GM12878 (cell line): Measurements from ENCODE around the gene BAIAP2L1. TPM values are rescaled to one million over a fixed set of nuclear protein-coding genes. Genes with fewer than 3 reads are reported as not detected.

Source experiments
- ATAC-seq: fragments of 200-7000 bp; cut with Tn5 transposase; 3 replicates; pipeline ENCODE4 v1.9.1; 2020; ENCODE audit warnings: mild to moderate bottlenecking, moderate library complexity
- BruUV-seq: library from RNA; stranded (reverse); fragments of 400-500 nt; replicated peaks from 2 replicates; lab custom pipeline; 2021; lab: Mats Ljungman, UMichigan
- CTCF ChIA-PET: fragments of 300-600 bp; sonication (Branson Sonifier 250); formaldehyde crosslinking; extraction: SDS; loops from one replicate; lab custom pipeline; 2021; ENCODE audit warnings: inconsistent platforms; lab: Yijun Ruan, JAX
- POLR2A ChIA-PET: fragments of 350-600 bp; formaldehyde crosslinking; extraction: SDS; loops from one replicate; lab custom pipeline; 2021; ENCODE audit warnings: inconsistent platforms; lab: Charles Lee
- RAD21 ChIA-PET: fragments of 300-600 bp; sonication (Branson Sonifier 250); formaldehyde crosslinking; loops from one replicate; lab custom pipeline; 2023; ENCODE audit warnings: antibody characterized with exemption; ENCODE audit not compliant: unreplicated experiment; lab: Charles Lee
- SMC1A ChIA-PET: fragments of 300-600 bp; sonication (Branson Sonifier 250); formaldehyde crosslinking; loops from one replicate; lab custom pipeline; 2023; ENCODE audit not compliant: unreplicated experiment, uncharacterized antibody; lab: Charles Lee
- DNase-seq: peaks from one replicate; pipeline ENCODE4 v3.0.0-alpha.2; 2011; ENCODE audit warnings: low read depth, low spot score
- FAIRE-seq: peaks from 3 replicates; lab custom pipeline; 2011; peaks lifted over from hg19 to GRCh38; lab: Jason Lieb, UNC
- H2AFZ ChIP-seq: 2 replicates; pipeline ENCODE4 v1.6.0; 2011; ENCODE audit warnings: low read depth, low read length, control low read depth; ENCODE audit not compliant: control insufficient read depth
- H3K27ac ChIP-seq: 2 replicates; pipeline ENCODE4 v1.5.1; 2011; ENCODE audit warnings: control low read depth; ENCODE audit not compliant: control insufficient read depth, insufficient read depth
- H3K27me3 ChIP-seq, 2 experiments: replicated peaks in 1 of 2; 2 replicates each; pipeline versions ENCODE4 v1.6.0 to v1.6.1; 2011; ENCODE audit warnings: low read length in 1 of 2; ENCODE audit not compliant: control insufficient read depth in 2 of 2, insufficient read depth in 2 of 2
- H3K36me3 ChIP-seq, 2 experiments: 2 replicates each; pipeline ENCODE4 v1.5.1; 2011; ENCODE audit warnings: low read length in 1 of 2; ENCODE audit not compliant: control insufficient read depth in 2 of 2, insufficient read depth in 2 of 2
- H3K4me1 ChIP-seq: 2 replicates; pipeline ENCODE4 v1.6.1; 2011; ENCODE audit warnings: mild to moderate bottlenecking, low read length, moderate library complexity, mixed read lengths; ENCODE audit not compliant: control insufficient read depth, insufficient read depth
- H3K4me2 ChIP-seq: 2 replicates; pipeline ENCODE4 v1.6.0; 2011; ENCODE audit warnings: control low read depth; ENCODE audit not compliant: control insufficient read depth, insufficient read depth
- H3K4me3 ChIP-seq: fragments of 200-600 bp; sonication (generic); 2 replicates; pipeline ENCODE4 v1.5.1; 2016
- H3K79me2 ChIP-seq: 2 replicates; pipeline ENCODE4 v1.6.0; 2011; ENCODE audit warnings: low read length; ENCODE audit not compliant: control insufficient read depth, insufficient read depth
- H3K9ac ChIP-seq: 2 replicates; pipeline ENCODE4 v1.8.0; 2011; ENCODE audit warnings: low read length, control low read depth, mixed read lengths; ENCODE audit not compliant: control insufficient read depth, insufficient read depth
- H3K9me3 ChIP-seq: replicated peaks from 3 replicates; pipeline ENCODE4 v1.5.1; 2011; ENCODE audit warnings: mild to moderate bottlenecking, low read length; ENCODE audit not compliant: control insufficient read depth, insufficient read depth
- H4K20me1 ChIP-seq: 2 replicates; pipeline ENCODE4 v1.6.0; 2011; ENCODE audit not compliant: control insufficient read depth, insufficient read depth
- BCL11A ChIP-seq: IDR thresholded peaks from 2 replicates; pipeline ENCODE4 v1.6.1; 2011; ENCODE audit warnings: low read depth, low read length
- CBFB ChIP-seq: IDR thresholded peaks from 2 replicates; pipeline ENCODE4 v1.6.1; 2016; ENCODE audit warnings: antibody characterized with exemption, low read depth
- CBX5 ChIP-seq: sonication (generic); IDR thresholded peaks from 2 replicates; pipeline ENCODE4 v1.6.1; 2016; ENCODE audit warnings: low read depth, moderate library complexity, mild to moderate bottlenecking, inconsistent platforms
- ETV6 ChIP-seq, 2 experiments: fragments of 450-650 bp in 1 of 2; IDR thresholded peaks in 1 of 2; conservative IDR thresholded peaks in 1 of 2; 2 replicates each; pipeline ENCODE4 v1.6.1; 2014; ENCODE audit warnings: antibody characterized with exemption in 1 of 2, borderline replicate concordance in 1 of 2, low read depth in 1 of 2, mild to moderate bottlenecking in 1 of 2, moderate library complexity in 1 of 2
- FOXM1 ChIP-seq: IDR thresholded peaks from 2 replicates; pipeline ENCODE4 v1.6.1; 2012; ENCODE audit warnings: low read depth, mild to moderate bottlenecking, inconsistent platforms, low read length, moderate library complexity
- JUNB ChIP-seq: IDR thresholded peaks from 2 replicates; pipeline ENCODE4 v1.6.1; 2016; ENCODE audit warnings: antibody characterized with exemption, mild to moderate bottlenecking
- MEF2A ChIP-seq: IDR thresholded peaks from 2 replicates; pipeline ENCODE4 v1.6.1; 2011; ENCODE audit warnings: low read depth, mild to moderate bottlenecking, low read length, moderate library complexity; ENCODE audit not compliant: insufficient read depth
- NFIC ChIP-seq: IDR thresholded peaks from 2 replicates; pipeline ENCODE4 v1.6.1; 2012; ENCODE audit warnings: low read depth, mild to moderate bottlenecking, inconsistent platforms, low read length, moderate library complexity
- PAX5 ChIP-seq: IDR thresholded peaks from 2 replicates; pipeline ENCODE4 v1.6.1; 2011; ENCODE audit warnings: low read depth, low read length, borderline replicate concordance
- POU2F2 ChIP-seq: IDR thresholded peaks from 3 replicates; pipeline ENCODE4 v1.6.1; 2011; ENCODE audit warnings: low read depth, mild to moderate bottlenecking, low read length, borderline replicate concordance
- RAD21 ChIP-seq: IDR thresholded peaks from 2 replicates; pipeline ENCODE4 v1.6.1; 2011; ENCODE audit warnings: mild to moderate bottlenecking, low read depth, low read length, moderate library complexity; ENCODE audit not compliant: insufficient read depth
- RUNX3 ChIP-seq: IDR thresholded peaks from 2 replicates; pipeline ENCODE4 v1.6.1; 2012; ENCODE audit warnings: low read length, inconsistent platforms
- SMC3 ChIP-seq: IDR thresholded peaks from 2 replicates; pipeline ENCODE4 v1.6.1; 2011; ENCODE audit warnings: low read length, improper control_type of control experiment, borderline replicate concordance
- SPI1 ChIP-seq: IDR thresholded peaks from 2 replicates; pipeline ENCODE4 v1.6.1; 2011; ENCODE audit warnings: low read depth, mild to moderate bottlenecking, low read length, moderate library complexity, borderline replicate concordance; ENCODE audit not compliant: insufficient read depth
- SRF ChIP-seq, 2 experiments: IDR thresholded peaks; 2 replicates each; pipeline ENCODE4 v1.6.1; 2011; ENCODE audit warnings: low read depth in 2 of 2, low read length in 2 of 2, mild to moderate bottlenecking in 1 of 2, moderate library complexity in 1 of 2
- TCF12 ChIP-seq: IDR thresholded peaks from 2 replicates; pipeline ENCODE4 v1.6.1; 2011; ENCODE audit warnings: low read depth, mild to moderate bottlenecking, low read length
- ZNF217 ChIP-seq: fragments of 450-650 bp; IDR thresholded peaks from 2 replicates; pipeline ENCODE4 v1.6.1; 2017; ENCODE audit warnings: antibody characterized with exemption, mild to moderate bottlenecking
- ZNF274 ChIP-seq: IDR thresholded peaks from one replicate; pipeline ENCODE4 v1.8.0; 2011; ENCODE audit not compliant: insufficient read length, insufficient read depth
- WGBS: methylation state at CpG from one replicate; pipeline ENCODE4 v1.1.6; 2016; ENCODE audit warnings: low lambda C conversion rate; ENCODE audit not compliant: insufficient replicate concordance, insufficient coverage; ENCODE audit errors: missing lambda C conversion rate; 5-methylcytosine and 5-hydroxymethylcytosine counted together
- in situ Hi-C: fragments of 300-500 bp; cut with MboI; formaldehyde crosslinking; loops from 9 replicates; pipeline ENCODE4 v1.14.3; 2018; ENCODE audit warnings: mixed read lengths
- intact Hi-C: fragments of 100-400 bp; cut with micrococcal nuclease; formaldehyde crosslinking; loops from one replicate; pipeline ENCODE4 v1.14.2; 2022; ENCODE audit not compliant: unreplicated experiment
- polyA plus RNA-seq, 11 experiments: library from polyadenylated mRNA; depleted of rRNA in 4 of 11; unstranded in 6 of 11; stranded (reverse) in 5 of 11; fragments of >200 nt; fragmentation: Nextera tagmentation in 4 of 11; fragmentation: Illumina TruSeq in 1 of 11; extraction: Ambion mirVana in 4 of 11; extraction: Trizol in 1 of 11; gene quantifications; 1 replicate in 1 of 11; 2 replicates in 10 of 11; pipeline versions ENCODE4 v1.2.1 to v1.2.3, GENCODE V29; 2011 to 2016; ENCODE audit warnings: inconsistent platforms in 2 of 11, missing spikeins in 2 of 11, low read depth in 1 of 11
- total RNA-seq, 4 experiments: library from RNA; depleted of rRNA in 3 of 4; stranded (reverse); fragments of >200 nt in 3 of 4; fragmentation: Illumina TruSeq in 1 of 4; extraction: Trizol in 1 of 4; gene quantifications; 2 replicates each; pipeline versions ENCODE4 v1.2.1 to v1.2.3, GENCODE V29; 2013 to 2021
- TF ChIP-seq, protein P1 (sequence below): IDR thresholded peaks from 2 replicates; pipeline ENCODE4 v1.6.1; 2012; ENCODE audit warnings: low read length, inconsistent platforms

BAIAP2L1 gene
- total and polyA plus RNA-seq, 10 of the 15 experiments (the other 5 are each of a cell fraction or from before 2014, with no cell fraction given) = 8.9 to 60.2 (median 35.7) TPM

DNA sequence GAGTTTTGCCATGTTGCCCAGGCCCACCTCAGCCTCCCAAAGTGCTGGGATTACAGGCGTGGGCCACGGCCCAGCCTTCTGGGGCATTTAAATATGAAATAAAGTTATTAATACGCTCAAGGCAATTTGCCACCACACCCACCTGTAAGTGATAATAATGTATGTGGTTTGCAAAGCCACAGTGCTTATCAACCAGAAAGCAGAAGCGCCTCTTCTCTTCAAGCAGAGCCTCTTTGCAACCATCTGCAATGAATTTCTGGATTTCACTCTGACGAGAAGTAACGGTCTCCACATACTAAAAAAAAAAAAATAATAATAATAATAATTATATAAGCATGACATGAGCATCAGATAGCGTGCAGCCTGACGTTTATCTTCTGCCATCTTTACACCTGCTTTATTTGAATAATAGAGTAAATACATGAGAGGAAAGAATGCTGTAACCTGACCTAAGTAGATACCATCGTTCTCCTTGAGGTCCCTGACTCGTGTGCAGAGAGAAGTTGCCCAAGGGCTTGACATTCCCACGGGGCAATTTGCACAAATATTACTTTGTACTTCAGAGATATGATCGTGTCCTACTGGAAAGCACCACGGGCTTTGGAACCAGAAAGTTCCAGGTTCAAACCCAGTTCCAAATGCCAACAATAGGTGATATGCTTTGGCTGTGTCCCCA lies 85.4 kb downstream of the BAIAP2L1 start:
- ATAC-seq (peak; percentile 77), DNase-seq (peak; percentile 13), FAIRE-seq (peak; percentile 31)
- peak; percentile 59 for TF ChIP-seq JUNB
- TF ChIP-seq POU2F2 = peak; percentile 46; the same call in 1 of the 3 replicates
- TF ChIP-seq RUNX3 = peak; percentile 96
- TF ChIP-seq SPI1 = peak; percentile 85
- peak; percentile 78 for TF ChIP-seq CBFB
- TF ChIP-seq RAD21 = 0 out of 2 replicates have a peak, but pooled peaks have one; percentile 6
- 0 out of 2 replicates have a peak, but pooled peaks have one; percentile 44 for TF ChIP-seq TCF12
- no peak for TF ChIP-seq SMC3
- peak; percentile 78 for TF ChIP-seq NFIC
- TF ChIP-seq BCL11A = peak; percentile 58; the same call in 1 of the 2 replicates
- TF ChIP-seq, protein P1, sequence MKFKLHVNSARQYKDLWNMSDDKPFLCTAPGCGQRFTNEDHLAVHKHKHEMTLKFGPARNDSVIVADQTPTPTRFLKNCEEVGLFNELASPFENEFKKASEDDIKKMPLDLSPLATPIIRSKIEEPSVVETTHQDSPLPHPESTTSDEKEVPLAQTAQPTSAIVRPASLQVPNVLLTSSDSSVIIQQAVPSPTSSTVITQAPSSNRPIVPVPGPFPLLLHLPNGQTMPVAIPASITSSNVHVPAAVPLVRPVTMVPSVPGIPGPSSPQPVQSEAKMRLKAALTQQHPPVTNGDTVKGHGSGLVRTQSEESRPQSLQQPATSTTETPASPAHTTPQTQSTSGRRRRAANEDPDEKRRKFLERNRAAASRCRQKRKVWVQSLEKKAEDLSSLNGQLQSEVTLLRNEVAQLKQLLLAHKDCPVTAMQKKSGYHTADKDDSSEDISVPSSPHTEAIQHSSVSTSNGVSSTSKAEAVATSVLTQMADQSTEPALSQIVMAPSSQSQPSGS = peak; percentile 55; the same call in 1 of the 2 replicates
- TF ChIP-seq SRF (IDR thresholded peaks at IDR 0.05; ENCODE audit: low read depth in 2 of 2, low read length in 2 of 2) = 0 out of 4 replicates have a peak, but pooled peaks of 1 of the 2 experiments have one; percentile 12
- TF ChIP-seq PAX5 = peak; percentile 82; the same call in 1 of the 2 replicates
- peak; percentile 83 for TF ChIP-seq MEF2A
- no peak for TF ChIP-seq ZNF274
- TF ChIP-seq ETV6 (conservative IDR thresholded peaks at IDR 0.05 in 1 of 2, IDR thresholded peaks at IDR 0.05 in 1 of 2; ENCODE audit: borderline replicate concordance in 1 of 2, low read depth in 1 of 2) = no peak
- TF ChIP-seq CBX5 = 0 out of 2 replicates have a peak, but pooled peaks have one; percentile 34
- peak; percentile 59; the same call in 1 of the 2 replicates for TF ChIP-seq FOXM1
- TF ChIP-seq ZNF217 = no peak
- Histone ChIP-seq H3K9me3 (no peaks in the 10 kb centered on the region; the same call in 1 of the 3 replicates), H3K27ac (no peak overlapping the region), H3K27me3 (no peaks in the 10 kb centered on the region), H3K4me2 (peak overlapping the region; percentile 38), H3K36me3 (peaks cover 0 to 14% of the 10 kb centered on the region in 2 experiments; a peak in 3 of 4 replicates), H3K4me3 (no peak overlapping the region), H4K20me1 (no peaks in the 10 kb centered on the region), H3K4me1 (peaks cover 13% of the 10 kb centered on the region), H3K9ac (no peak overlapping the region), H3K79me2 (no peaks in the 10 kb centered on the region), H2AFZ (no peak overlapping the region)
- 23% methylated on average over 13 of the region's 13 CpGs for WGBS
- ChIA-PET POLR2A (no interaction called here), CTCF (no interaction called here), RAD21 (no interaction called here), SMC1A (interaction anchor here (1.4 kb wide), 1 partner anchor 86 kb away, joined by 6 read pairs; the partner anchor contains the start of gene BAIAP2L1)
- intact Hi-C loops (no loop called here), in situ Hi-C loops (no loop called here)
- no TSS peak for BruUV-seq
